DMS53 treated with DMSO at 0.1 percent for 48 hours (cell line): ENCODE measurements around the gene RIT1.
"Not testable (repeated sequence)": the region's sequence is repeated elsewhere in the genome, so short reads cannot be mapped to it uniquely, and the experiment has no call there.

Source experiments
- DNase-seq: peaks from one replicate; lab custom pipeline; 2025; ENCODE audit not compliant: unreplicated experiment; lab: John Stamatoyannopoulos, UW

Gene RIT1

GRCh38 chr1:155895617-155896016 is 15.5 kb downstream of the RIT1 start:
- not testable (repeated sequence) for DNase-seq

GRCh38 chr1:155893389-155894142 is 17.6 kb downstream of the RIT1 start:
- DNase-seq = peak; percentile 48

- DNase-seq = no peak
Measured at GRCh38 chr1:155892796-155893195, 18.4 kb downstream of the RIT1 start.

GRCh38 chr1:155890251-155890650 is 20.9 kb downstream of the RIT1 start:
- DNase-seq = no peak

- no peak for DNase-seq
Measured at GRCh38 chr1:155889566-155889965, 21.6 kb downstream of the RIT1 start.

GRCh38 chr1:155888481-155888880 is 22.7 kb downstream of the RIT1 start:
- no peak for DNase-seq

- DNase-seq = no peak
Measured at GRCh38 chr1:155884982-155885381, 26.2 kb downstream of the RIT1 start.

- DNase-seq = no peak
Measured at GRCh38 chr1:155884031-155884960, 26.9 kb downstream of the RIT1 start.

- no peak for DNase-seq
Measured at GRCh38 chr1:155882766-155883165, 28.4 kb downstream of the RIT1 start.

- no peak for DNase-seq
Measured at GRCh38 chr1:155882235-155882634, 28.9 kb downstream of the RIT1 start.

GRCh38 chr1:155880950-155881349 is 30.2 kb downstream of the RIT1 start:
- DNase-seq = no peak

- no peak for DNase-seq
Measured at GRCh38 chr1:155880251-155880650, 30.9 kb downstream of the RIT1 start.

GRCh38 chr1:155877945-155878344 is 33.2 kb downstream of the RIT1 start:
- no peak for DNase-seq

- DNase-seq = no peak
Measured at GRCh38 chr1:155873860-155874259, 37.3 kb downstream of the RIT1 start.

GRCh38 chr1:155872527-155872926 is 38.6 kb downstream of the RIT1 start:
- no peak for DNase-seq

- DNase-seq = no peak
Measured at GRCh38 chr1:155871390-155871789, 39.8 kb downstream of the RIT1 start.

- DNase-seq = no peak
Measured at GRCh38 chr1:155867766-155868165, 43.4 kb downstream of the RIT1 start.

- DNase-seq = no peak
Measured at GRCh38 chr1:155864393-155864792, 46.8 kb downstream of the RIT1 start.

- DNase-seq = no peak
Measured at GRCh38 chr1:155861896-155862295, 49.3 kb downstream of the RIT1 start.

GRCh38 chr1:155860970-155861510 is 50.1 kb downstream of the RIT1 start:
- no peak for DNase-seq

- DNase-seq = peak; percentile 50
Measured at GRCh38 chr1:155859881-155860871, 51.0 kb downstream of the RIT1 start.
